Stimulated activated naive CD8-positive, alpha-beta T cell treated with anti-CD3 and anti-CD28 coated beads, Interleukin-15, Interleukin-2, amounts not matched to agents 100 U/mL and 50 U/mL, for 24 hours (primary cell): ENCODE data around the gene SERP2.

Source experiments
- ATAC-seq: fragments of 150-1000 bp; cut with Tn5 transposase; one replicate; pipeline ENCODE4 v1.10.0; 2021
- DNase-seq: peaks from one replicate; pipeline ENCODE4 v3.0.0; 2021

SERP2 gene

GRCh38 chr13:44435142-44435918 lies 61.7 kb downstream of the SERP2 start:
- DNase-seq: peak; percentile 90
- peak; percentile 88 for ATAC-seq

- ATAC-seq (no peak), DNase-seq (no peak)
Measured at GRCh38 chr13:44435919-44436510, 62.4 kb downstream of the SERP2 start.

DNA sequence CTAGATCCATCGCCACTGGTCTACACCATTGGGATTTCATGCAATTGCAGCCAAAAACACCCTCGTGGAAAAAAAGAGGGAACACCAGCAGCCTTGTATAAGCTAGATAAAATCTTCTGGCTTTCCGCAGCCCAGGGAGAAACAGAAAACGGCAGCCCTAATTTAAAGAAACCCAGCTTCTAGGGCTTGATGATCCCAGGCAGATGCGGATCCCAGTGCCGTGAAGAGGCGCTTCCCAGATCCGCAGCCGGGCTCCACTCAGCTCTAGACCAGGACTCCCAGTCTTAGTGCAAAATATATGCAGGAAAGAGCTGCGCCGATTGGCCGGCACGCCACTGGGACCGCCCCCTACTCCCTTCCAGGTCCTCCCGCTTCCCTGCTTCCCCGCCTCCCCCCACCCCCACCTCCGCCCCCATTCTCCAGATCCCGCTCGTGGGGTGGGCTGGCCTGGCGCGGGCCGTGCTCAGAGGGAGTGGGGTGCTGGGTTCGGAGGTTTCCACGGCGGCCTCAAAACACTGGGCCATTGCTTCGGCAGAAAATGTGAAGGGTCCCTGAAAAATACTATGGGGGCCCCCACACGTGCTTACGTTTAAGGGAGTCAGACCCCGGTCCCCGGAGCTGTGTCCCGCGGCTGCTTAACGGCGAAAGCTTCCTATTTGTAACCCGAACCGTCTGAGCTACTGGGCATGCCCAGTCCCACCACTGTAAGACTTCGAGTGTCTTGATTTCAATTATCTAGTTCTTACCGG lies 63.1 kb downstream of the SERP2 start:
- DNase-seq (peak; percentile 55), ATAC-seq (peak; percentile 45)

DNA sequence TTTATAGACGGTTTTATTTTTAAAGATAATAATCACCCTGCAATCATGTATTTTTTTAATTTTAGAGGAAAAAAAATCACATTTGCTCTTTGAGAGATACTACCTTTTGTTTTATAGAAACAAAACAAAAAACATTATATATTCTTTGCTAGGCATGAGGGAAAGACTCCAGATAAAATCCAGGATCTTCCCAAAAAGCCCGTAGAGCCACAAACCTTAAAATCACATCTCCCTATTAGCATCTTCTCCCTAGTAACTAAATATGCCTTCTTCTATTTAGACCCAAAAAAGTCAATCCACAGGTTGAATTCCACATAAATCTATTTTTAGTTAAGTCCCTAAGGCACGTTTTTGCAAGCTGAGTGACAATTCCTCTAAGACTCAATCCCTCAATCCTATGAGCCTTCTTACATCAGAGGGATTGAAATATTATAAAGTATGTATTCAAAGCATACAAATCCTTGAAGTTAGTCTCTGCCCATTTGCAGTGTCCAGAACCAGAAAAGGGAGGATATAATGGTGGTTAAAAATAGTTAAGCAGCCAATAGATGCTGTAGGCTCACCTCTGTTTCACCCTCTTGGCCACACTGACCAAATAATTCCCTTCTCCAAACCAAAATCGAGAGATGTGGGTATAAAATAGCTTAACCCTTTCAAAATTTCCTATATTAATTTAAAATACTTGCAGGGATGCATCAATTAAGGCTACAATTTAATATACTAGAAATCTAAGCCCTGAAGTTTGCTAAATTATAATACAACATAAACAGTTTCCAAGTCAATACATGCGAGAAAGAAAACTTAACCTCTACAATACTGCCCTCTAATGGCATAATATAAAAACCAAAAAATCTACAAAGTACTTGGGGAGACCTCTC lies 64.0 kb downstream of the SERP2 start:
- no peak for ATAC-seq

DNA sequence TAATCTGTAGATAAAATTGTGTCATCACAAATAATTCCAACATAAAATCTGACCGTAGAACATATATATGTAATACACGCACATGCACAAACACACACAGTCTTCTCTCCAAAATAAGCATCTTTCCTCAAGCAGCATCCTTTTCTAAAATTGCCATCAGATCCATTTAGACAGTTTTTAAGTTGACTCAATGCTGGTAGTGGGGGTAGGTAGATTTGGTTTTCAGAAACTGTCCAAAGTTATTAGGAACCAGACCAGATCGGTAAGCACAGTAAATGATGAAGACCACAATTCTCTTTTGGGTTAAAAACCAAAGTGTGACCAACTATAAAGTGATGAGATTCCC lies 64.6 kb downstream of the SERP2 start:
- no peak for DNase-seq
- no peak for ATAC-seq

More for the DNA sequence above, 64.0 kb downstream of the SERP2 start:
- DNase-seq: no peak

DNA sequence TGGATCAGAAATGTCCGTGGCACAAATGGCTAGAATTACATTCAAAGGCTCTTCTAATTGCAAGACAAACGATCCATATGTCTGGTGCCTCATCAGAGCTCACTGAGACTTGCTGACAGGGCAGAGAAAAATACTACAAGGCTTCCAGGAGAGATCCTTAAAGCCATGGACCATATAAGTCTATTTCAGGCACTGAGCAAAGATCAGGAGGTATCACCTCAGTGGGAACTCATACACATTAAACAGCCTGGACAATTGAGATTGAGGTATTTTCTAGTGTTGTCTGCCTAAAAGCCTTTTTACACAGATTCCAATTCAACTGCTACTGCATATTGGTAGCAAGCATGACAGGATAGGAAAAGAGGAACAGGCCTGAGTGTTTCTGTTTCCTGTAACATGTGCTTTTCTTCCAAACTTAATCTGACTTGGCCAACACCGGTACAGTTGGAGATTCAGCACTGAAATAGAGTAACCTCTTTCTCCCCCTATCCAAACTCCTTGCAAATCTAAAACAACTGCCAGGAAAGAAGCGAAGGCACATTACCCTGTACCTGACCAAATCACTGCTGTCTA lies 65.9 kb downstream of the SERP2 start:
- ATAC-seq: no peak
- no peak for DNase-seq

DNA sequence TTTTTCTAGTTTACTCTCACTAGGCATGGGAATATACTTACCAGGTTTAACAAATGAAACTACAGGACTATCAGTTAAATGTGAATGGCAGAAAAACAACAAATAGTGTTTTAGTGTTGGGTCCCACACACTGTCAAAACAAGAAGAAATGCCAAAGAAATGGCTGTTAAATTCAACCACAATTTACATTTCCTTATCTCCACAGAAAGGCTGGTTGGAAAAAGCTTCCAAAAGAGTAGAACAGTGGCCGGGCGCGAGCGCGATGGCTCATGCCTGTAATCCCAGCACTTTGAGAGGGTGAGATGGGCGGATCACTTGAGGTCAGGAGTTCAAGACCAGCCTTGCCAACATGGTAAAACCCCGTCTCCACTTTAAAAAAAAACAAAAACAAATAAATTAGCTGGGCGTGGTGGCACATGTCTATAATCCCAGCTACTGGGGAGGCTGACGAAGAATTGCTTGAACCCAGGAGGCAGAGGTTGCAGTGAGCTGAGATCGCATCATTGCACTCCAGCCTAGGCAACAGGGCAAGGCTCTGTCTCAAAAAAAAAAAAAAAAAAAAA lies 66.5 kb downstream of the SERP2 start:
- ATAC-seq: no peak
- no peak for DNase-seq
